IMR-90 (cell line): ENCODE data around the gene VPS13C. TPM values are rescaled to one million over a fixed set of nuclear protein-coding genes. Genes with fewer than 3 reads are reported as not detected.

Experiments
- ATAC-seq: fragments of 200-7000 bp; cut with Tn5 transposase; 2 replicates; pipeline ENCODE4 v1.9.1; 2020; ENCODE audit warnings: low read depth, mild to moderate bottlenecking, moderate library complexity
- BruUV-seq: library from RNA; stranded (reverse); fragments of 400-500 nt; replicated peaks from 2 replicates; lab custom pipeline; 2021; lab: Mats Ljungman, UMichigan
- CTCF ChIA-PET: fragments of 300-600 bp; formaldehyde crosslinking; extraction: SDS; loops from one replicate; lab custom pipeline; 2021; ENCODE audit warnings: antibody characterized with exemption; lab: Yijun Ruan, JAX
- POLR2A ChIA-PET: fragments of 300-600 bp; sonication (Branson Sonifier 250); formaldehyde crosslinking; loops from one replicate; lab custom pipeline; 2022; ENCODE audit warnings: antibody characterized with exemption; ENCODE audit not compliant: unreplicated experiment; lab: Charles Lee
- DNase-seq: peaks from one replicate; pipeline ENCODE4 v3.0.0; 2013
- H2AFZ ChIP-seq: replicated peaks from 2 replicates; pipeline ENCODE3; 2013; ENCODE audit warnings: low read length, mild to moderate bottlenecking; ENCODE audit not compliant: poor library complexity
- H2AK5ac ChIP-seq: 2 replicates; pipeline ENCODE4 v1.6.1; 2013; ENCODE audit warnings: low read depth, low read length, inconsistent platforms
- H2AK9ac ChIP-seq: replicated peaks from 2 replicates; pipeline ENCODE3; 2013; ENCODE audit warnings: mild to moderate bottlenecking, low read depth, low read length, moderate library complexity; ENCODE audit not compliant: poor library complexity
- H2BK120ac ChIP-seq: 2 replicates; pipeline ENCODE4 v1.6.1; 2013; ENCODE audit warnings: low read depth, low read length, inconsistent platforms
- H2BK15ac ChIP-seq: 3 replicates; pipeline ENCODE4 v1.6.1; 2013; ENCODE audit warnings: low read depth, low read length, inconsistent platforms
- H2BK20ac ChIP-seq: 2 replicates; pipeline ENCODE4 v1.6.1; 2013; ENCODE audit warnings: low read depth, mild to moderate bottlenecking, inconsistent platforms, low read length, moderate library complexity
- H2BK5ac ChIP-seq: 2 replicates; pipeline ENCODE4 v1.6.1; 2013; ENCODE audit warnings: mild to moderate bottlenecking, low read depth, low read length, inconsistent platforms; ENCODE audit not compliant: poor library complexity, severe bottlenecking
- H3K14ac ChIP-seq: replicated peaks from 2 replicates; pipeline ENCODE4 v1.6.1; 2013; ENCODE audit warnings: low read depth, low read length, inconsistent platforms
- H3K18ac ChIP-seq: 2 replicates; pipeline ENCODE4 v1.6.1; 2013; ENCODE audit warnings: low read depth, low read length, control low read depth
- H3K23ac ChIP-seq: 2 replicates; pipeline ENCODE4 v1.6.1; 2013; ENCODE audit warnings: low read depth, low read length, inconsistent platforms
- H3K27ac ChIP-seq: 2 replicates; pipeline ENCODE4 v1.5.1; 2013; ENCODE audit warnings: mild to moderate bottlenecking, control low read depth, low read length; ENCODE audit not compliant: insufficient read depth
- H3K27me3 ChIP-seq: 2 replicates; pipeline ENCODE4 v1.6.1; 2013; ENCODE audit warnings: low read length; ENCODE audit not compliant: control insufficient read depth, insufficient read depth
- H3K36me3 ChIP-seq: 2 replicates; pipeline ENCODE4 v1.6.1; 2013; ENCODE audit warnings: low read length, mixed read lengths; ENCODE audit not compliant: control insufficient read depth, insufficient read depth
- H3K4ac ChIP-seq: 2 replicates; pipeline ENCODE4 v1.6.1; 2013; ENCODE audit warnings: low read depth, low read length, inconsistent platforms
- H3K4me1 ChIP-seq: 2 replicates; pipeline ENCODE4 v1.6.1; 2013; ENCODE audit warnings: low read length, mixed read lengths; ENCODE audit not compliant: control insufficient read depth, insufficient read depth
- H3K4me2 ChIP-seq: 2 replicates; pipeline ENCODE4 v1.6.1; 2013; ENCODE audit warnings: low read depth, mild to moderate bottlenecking, control low read depth, low read length, moderate library complexity
- H3K4me3 ChIP-seq: 2 replicates; pipeline ENCODE4 v1.5.1; 2013; ENCODE audit warnings: low read depth, mild to moderate bottlenecking, control low read depth, low read length, moderate library complexity; ENCODE audit not compliant: insufficient read depth
- H3K56ac ChIP-seq: 2 replicates; pipeline ENCODE4 v1.6.1; 2013; ENCODE audit warnings: low read length, inconsistent platforms; ENCODE audit not compliant: insufficient read depth; ENCODE audit errors: extremely low read depth
- H3K79me1 ChIP-seq, 2 experiments: 2 replicates each; pipeline ENCODE4 v1.6.1; 2013; ENCODE audit warnings: low read length in 2 of 2, inconsistent platforms in 1 of 2, low read depth in 1 of 2
- H3K9ac ChIP-seq: 2 replicates; pipeline ENCODE4 v1.6.1; 2013; ENCODE audit warnings: low read depth, low read length, control low read depth
- H3K9me1 ChIP-seq: 2 replicates; pipeline ENCODE4 v1.6.1; 2013; ENCODE audit warnings: low read length, inconsistent platforms; ENCODE audit not compliant: insufficient read depth
- H3K9me3 ChIP-seq: 2 replicates; pipeline ENCODE4 v1.6.1; 2013; ENCODE audit warnings: low read length; ENCODE audit not compliant: control insufficient read depth, insufficient read depth
- H4K20me1 ChIP-seq: 2 replicates; pipeline ENCODE4 v1.6.1; 2013; ENCODE audit warnings: low read length, inconsistent platforms; ENCODE audit not compliant: insufficient read depth
- H4K5ac ChIP-seq: 2 replicates; pipeline ENCODE4 v1.6.1; 2013; ENCODE audit warnings: mild to moderate bottlenecking, low read depth, low read length, control low read depth
- H4K8ac ChIP-seq, 2 experiments: 2 replicates each; pipeline ENCODE4 v1.6.1; 2013; ENCODE audit warnings: low read depth in 2 of 2, low read length in 2 of 2, control low read depth in 1 of 2, inconsistent platforms in 1 of 2
- H4K91ac ChIP-seq: 2 replicates; pipeline ENCODE4 v1.6.1; 2013; ENCODE audit warnings: low read depth, low read length, inconsistent platforms; ENCODE audit not compliant: insufficient read depth
- FOS ChIP-seq: fragments of 150-350 bp; IDR thresholded peaks from 2 replicates; pipeline ENCODE4 v1.6.1; 2016; ENCODE audit warnings: low read depth, low read length
- MAFK ChIP-seq: IDR thresholded peaks from 2 replicates; pipeline ENCODE4 v1.6.1; 2012; ENCODE audit warnings: low read depth, low read length, improper control_type of control experiment
- MXI1 ChIP-seq: IDR thresholded peaks from 2 replicates; pipeline ENCODE4 v1.6.1; 2012; ENCODE audit warnings: low read depth, mild to moderate bottlenecking, low read length, moderate library complexity, borderline replicate concordance
- NFE2L2 ChIP-seq: fragments of 150-350 bp; IDR thresholded peaks from 2 replicates; pipeline ENCODE4 v1.6.1; 2016; ENCODE audit warnings: low read depth, mild to moderate bottlenecking, low read length
- RCOR1 ChIP-seq: IDR thresholded peaks from 2 replicates; pipeline ENCODE4 v1.6.1; 2012; ENCODE audit warnings: mild to moderate bottlenecking, low read length, improper control_type of control experiment; ENCODE audit not compliant: insufficient replicate concordance
- USF2 ChIP-seq: fragments of 150-350 bp; IDR thresholded peaks from 2 replicates; pipeline ENCODE4 v1.6.1; 2017; ENCODE audit warnings: mild to moderate bottlenecking, antibody characterized with exemption, low read length, low read depth
- WGBS, 2 experiments: methylation state at CpG; one replicate each; pipeline versions ENCODE4 v1.1.5 to v1.1.7; 2013; ENCODE audit warnings: missing lambda C conversion rate in 2 of 2; ENCODE audit not compliant: insufficient read length in 1 of 2; ENCODE audit errors: extremely low coverage in 2 of 2; 5-methylcytosine and 5-hydroxymethylcytosine counted together
- dilution Hi-C: fragments of 300-500 bp; cut with HindIII; formaldehyde crosslinking; loops from one replicate; pipeline ENCODE4 v1.14.3; 2018; ENCODE audit warnings: low sequenced_read_pairs; ENCODE audit not compliant: unreplicated experiment
- in situ Hi-C: fragments of 300-500 bp; cut with MboI; formaldehyde crosslinking; loops from 3 replicates; pipeline ENCODE4 v1.14.3; 2019; ENCODE audit warnings: low sequenced_read_pairs, inconsistent platforms, mixed read lengths
- intact Hi-C: fragments of 100-400 bp; cut with micrococcal nuclease; formaldehyde crosslinking; loops from 2 replicates; pipeline ENCODE4 v1.10.0; 2022
- polyA plus RNA-seq, 3 experiments: library from polyadenylated mRNA; depleted of rRNA; stranded (reverse); fragments of >200 nt; gene quantifications; 2 replicates each; pipeline ENCODE4 v1.2.3, GENCODE V29; 2012; ENCODE audit warnings: low replicate concordance in 1 of 3
- total RNA-seq: library from RNA; depleted of rRNA; stranded (reverse); fragments of >200 nt; gene quantifications from 2 replicates; pipeline ENCODE4 v1.2.3, GENCODE V29; 2012
- TF ChIP-seq, protein P1 (sequence below): conservative IDR thresholded peaks from 2 replicates; pipeline ENCODE4 v1.5.1; 2012; ENCODE audit warnings: mild to moderate bottlenecking, low read depth, low read length, improper control_type of control experiment

VPS13C gene
- total and polyA plus RNA-seq, 2 of the 4 experiments (the other 2 are of a cell fraction) = 8.1 to 32.8 TPM

GRCh38 chr15:61921093-61921492 lies 139.2 kb downstream of the VPS13C start:
- in situ Hi-C loops (no loop called here), intact Hi-C loops (no loop called here), dilution Hi-C loops (no loop called here)
- ChIA-PET POLR2A (no interaction called here), CTCF (no interaction called here)
- Histone ChIP-seq H2AK5ac (no peak overlapping the region), H3K27me3 (no peaks in the 10 kb centered on the region), H3K79me1 (no peaks in the 10 kb centered on the region), H2AFZ (no peak overlapping the region), H4K20me1 (no peaks in the 10 kb centered on the region), H3K4me3 (no peak overlapping the region), H3K14ac (no peak overlapping the region), H2AK9ac (no peak overlapping the region), H3K9me3 (no peaks in the 10 kb centered on the region), H2BK20ac (no peak overlapping the region), H2BK15ac (no peak overlapping the region), H3K4me2 (no peak overlapping the region), H3K18ac (no peak overlapping the region), H2BK120ac (no peak overlapping the region), H2BK5ac (no peak overlapping the region), H4K8ac (no peak overlapping the region), H3K36me3 (peaks cover under 1% of the 10 kb centered on the region; the same call in 1 of the 2 replicates), H3K4me1 (no peaks in the 10 kb centered on the region), H4K5ac (no peak overlapping the region), H3K56ac (no peak overlapping the region), H4K91ac (no peak overlapping the region), H3K9ac (no peak overlapping the region), H3K9me1 (no peaks in the 10 kb centered on the region; the same call in 1 of the 2 replicates), H3K23ac (no peak overlapping the region), H3K27ac (no peak overlapping the region), H3K4ac (no peak overlapping the region)
- no CpG with 5 or more reads among the region's 1 CpG for WGBS, 2 experiments
- ATAC-seq = no peak
- DNase-seq = peak; percentile 6
- TF ChIP-seq RCOR1 (no peak), FOS (no peak), USF2 (no peak), NFE2L2 (no peak), MXI1 (no peak), MAFK (no peak)
- TF ChIP-seq, protein P1, sequence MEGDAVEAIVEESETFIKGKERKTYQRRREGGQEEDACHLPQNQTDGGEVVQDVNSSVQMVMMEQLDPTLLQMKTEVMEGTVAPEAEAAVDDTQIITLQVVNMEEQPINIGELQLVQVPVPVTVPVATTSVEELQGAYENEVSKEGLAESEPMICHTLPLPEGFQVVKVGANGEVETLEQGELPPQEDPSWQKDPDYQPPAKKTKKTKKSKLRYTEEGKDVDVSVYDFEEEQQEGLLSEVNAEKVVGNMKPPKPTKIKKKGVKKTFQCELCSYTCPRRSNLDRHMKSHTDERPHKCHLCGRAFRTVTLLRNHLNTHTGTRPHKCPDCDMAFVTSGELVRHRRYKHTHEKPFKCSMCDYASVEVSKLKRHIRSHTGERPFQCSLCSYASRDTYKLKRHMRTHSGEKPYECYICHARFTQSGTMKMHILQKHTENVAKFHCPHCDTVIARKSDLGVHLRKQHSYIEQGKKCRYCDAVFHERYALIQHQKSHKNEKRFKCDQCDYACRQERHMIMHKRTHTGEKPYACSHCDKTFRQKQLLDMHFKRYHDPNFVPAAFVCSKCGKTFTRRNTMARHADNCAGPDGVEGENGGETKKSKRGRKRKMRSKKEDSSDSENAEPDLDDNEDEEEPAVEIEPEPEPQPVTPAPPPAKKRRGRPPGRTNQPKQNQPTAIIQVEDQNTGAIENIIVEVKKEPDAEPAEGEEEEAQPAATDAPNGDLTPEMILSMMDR = no peak
- no TSS peak for BruUV-seq
